Non-pigmented ciliary epithelial cell (primary cell): ENCODE data around the gene CCNF.
"Not testable (repeated sequence)": the region's sequence is repeated elsewhere in the genome, so short reads cannot be mapped to it uniquely, and the experiment has no call there.

Experiments
- DNase-seq: peaks from one replicate; pipeline ENCODE4 v3.0.0-alpha.2; 2010; ENCODE audit warnings: low read depth

Gene CCNF

GRCh38 chr16:2428784-2429033 lies 538 bp upstream of the CCNF start:
- no peak for DNase-seq

- no peak for DNase-seq
Observed at GRCh38 chr16:2429771-2430663, 770 bp downstream of the CCNF start.

- DNase-seq = no peak
Observed at GRCh38 chr16:2432286-2432685, 3.0 kb downstream of the CCNF start.

GRCh38 chr16:2432801-2433505 lies 3.7 kb downstream of the CCNF start:
- DNase-seq = no peak

- not testable (repeated sequence) for DNase-seq
Observed at GRCh38 chr16:2435236-2435635, 6.0 kb downstream of the CCNF start.

GRCh38 chr16:2436110-2436509 lies 6.9 kb downstream of the CCNF start:
- DNase-seq = no peak

- DNase-seq = no peak
Observed at GRCh38 chr16:2437032-2437790, 8.0 kb downstream of the CCNF start.

GRCh38 chr16:2438121-2438520 lies 8.9 kb downstream of the CCNF start:
- DNase-seq = no peak

GRCh38 chr16:2439598-2439997 lies 10.4 kb downstream of the CCNF start:
- DNase-seq = no peak

- not testable (repeated sequence) for DNase-seq
Observed at GRCh38 chr16:2441143-2441804, 12.0 kb downstream of the CCNF start.

- DNase-seq = no peak
Observed at GRCh38 chr16:2443555-2443954, 14.3 kb downstream of the CCNF start.

- no peak for DNase-seq
Observed at GRCh38 chr16:2447920-2448583, 18.8 kb downstream of the CCNF start.

- no peak for DNase-seq
Observed at GRCh38 chr16:2449118-2449517, 19.9 kb downstream of the CCNF start.

- DNase-seq = no peak
Observed at GRCh38 chr16:2450535-2450934, 21.3 kb downstream of the CCNF start.

- no peak for DNase-seq
Observed at GRCh38 chr16:2450975-2451381, 21.7 kb downstream of the CCNF start.

GRCh38 chr16:2451851-2452320 lies 22.6 kb downstream of the CCNF start:
- DNase-seq = no peak

GRCh38 chr16:2452650-2453049 lies 23.4 kb downstream of the CCNF start:
- no peak for DNase-seq

GRCh38 chr16:2455081-2455845 lies 26.0 kb downstream of the CCNF start:
- no peak for DNase-seq

- DNase-seq = no peak
Observed at GRCh38 chr16:2456551-2457153, 27.4 kb downstream of the CCNF start.

- DNase-seq = no peak
Observed at GRCh38 chr16:2457267-2457666, 28.0 kb downstream of the CCNF start.
